Left kidney (tissue), 8 donors: ENCODE data around the gene ATP1A4. TPM values are rescaled to one million over a fixed set of nuclear protein-coding genes. Genes with fewer than 3 reads are reported as not detected.
"Not testable (repeated sequence)": the region's sequence is repeated elsewhere in the genome, so short reads cannot be mapped to it uniquely, and the experiment has no call there.

Experiments used
- DNase-seq: peaks from one replicate; pipeline ENCODE4 v3.0.0-alpha.2; 2013
- long read RNA-seq, 8 donors: transcript quantifications; one replicate each; lab custom pipeline, GENCODE V29; 2026
- polyA plus RNA-seq: library from polyadenylated mRNA; unstranded; fragments of 120-200 nt; gene quantifications from one replicate; pipeline ENCODE4 v1.2.1, GENCODE V29; 2013; ENCODE audit not compliant: insufficient read length

The ATP1A4 gene
- polyA plus RNA-seq: 0.15 TPM
- long read RNA-seq, donor 1: 0 reads
- long read RNA-seq, donor 2: 0 reads
- long read RNA-seq, donor 3: 0 reads
- long read RNA-seq, donor 4: 0 reads
- long read RNA-seq, donor 5: 0 reads
- long read RNA-seq, donor 6: 0 reads
- long read RNA-seq, donor 7: 0 reads
- long read RNA-seq, donor 8: 0 reads

DNA sequence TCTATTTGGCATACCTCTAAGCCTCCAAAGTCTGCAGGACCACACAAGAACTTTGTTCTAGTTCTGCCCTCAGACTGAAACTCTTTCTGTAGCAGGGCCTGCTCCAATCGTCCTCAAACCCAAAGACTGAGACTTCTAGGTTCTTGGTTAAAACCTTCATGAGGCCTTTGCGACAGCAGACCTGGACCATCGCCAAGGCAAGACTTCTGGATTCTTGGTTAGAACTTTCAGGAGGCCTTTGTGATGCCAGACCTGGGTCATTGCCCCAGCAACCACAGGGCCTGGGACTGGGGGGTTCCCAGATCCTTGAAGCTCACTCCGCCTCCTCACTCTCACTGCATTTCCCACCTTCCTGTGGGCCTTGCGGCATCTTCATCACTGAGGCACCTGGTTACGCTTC, at the start of gene ATP1A4:
ATP1A4 (plus strand) TSS at position 301 of the 400 bp plus-strand sequence. CDS start 438 bp downstream, outside the sequence.
- no peak for DNase-seq

- DNase-seq: no peak
These were observed 49.5 kb upstream of the ATP1A4 start for GRCh38 chr1:160101717-160102522.

DNA sequence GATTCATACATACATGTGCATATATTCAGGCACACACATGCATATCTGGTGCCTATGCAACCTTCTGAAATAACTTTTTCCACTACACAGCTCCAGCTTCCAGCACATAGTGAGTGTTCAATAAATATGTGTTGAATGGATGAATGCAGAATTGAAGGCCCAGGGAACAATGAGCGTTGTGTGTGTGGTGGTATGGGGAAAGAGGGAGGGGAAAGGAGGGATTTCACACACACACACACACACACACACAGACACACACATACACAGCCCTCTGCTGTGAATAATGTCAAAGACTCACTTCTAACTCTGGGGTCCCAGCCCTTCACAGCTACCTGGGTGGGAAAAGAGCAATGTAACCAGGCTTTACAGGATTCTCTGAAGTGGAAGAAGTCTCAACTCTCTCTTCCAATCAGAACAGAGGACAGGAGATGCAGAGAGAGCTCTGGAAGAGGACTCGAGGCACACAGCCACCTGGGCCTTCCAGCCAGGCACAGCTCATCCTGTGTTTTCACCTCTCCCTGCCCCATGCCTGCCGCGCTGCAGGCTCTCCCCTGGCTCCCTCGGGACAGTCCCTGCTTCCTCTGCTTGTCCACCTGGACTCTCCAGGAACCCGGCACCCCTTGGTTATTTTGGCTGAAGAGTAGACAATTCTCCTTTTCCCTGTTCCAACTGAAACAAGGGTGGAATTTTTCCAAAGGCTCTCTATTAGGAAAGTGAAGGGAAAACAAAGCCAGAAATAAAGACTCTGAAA, 47.6 kb upstream of the ATP1A4 start:
- no peak for DNase-seq

GRCh38 chr1:160104486-160104885, 46.9 kb upstream of the ATP1A4 start:
- no peak for DNase-seq

DNA sequence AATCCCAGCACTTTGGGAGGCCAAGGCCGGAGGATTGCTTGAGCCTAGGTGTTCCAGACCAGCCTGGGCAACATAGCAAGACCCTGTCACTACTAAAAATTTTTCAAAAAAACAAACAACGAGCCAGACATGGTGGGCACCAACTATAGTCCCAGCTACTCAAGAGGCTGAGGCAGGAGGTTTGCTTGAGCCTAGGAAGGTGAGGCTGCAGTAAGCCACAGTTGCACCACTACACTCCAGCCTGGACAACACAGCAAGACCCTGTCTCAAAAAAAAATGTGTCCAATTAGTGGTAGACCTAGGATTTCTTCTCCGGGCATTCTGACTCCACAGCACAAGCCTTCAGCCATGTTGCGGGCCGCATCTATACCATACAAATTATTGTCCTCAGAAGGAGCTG, 46.2 kb upstream of the ATP1A4 start:
- no peak for DNase-seq

DNA sequence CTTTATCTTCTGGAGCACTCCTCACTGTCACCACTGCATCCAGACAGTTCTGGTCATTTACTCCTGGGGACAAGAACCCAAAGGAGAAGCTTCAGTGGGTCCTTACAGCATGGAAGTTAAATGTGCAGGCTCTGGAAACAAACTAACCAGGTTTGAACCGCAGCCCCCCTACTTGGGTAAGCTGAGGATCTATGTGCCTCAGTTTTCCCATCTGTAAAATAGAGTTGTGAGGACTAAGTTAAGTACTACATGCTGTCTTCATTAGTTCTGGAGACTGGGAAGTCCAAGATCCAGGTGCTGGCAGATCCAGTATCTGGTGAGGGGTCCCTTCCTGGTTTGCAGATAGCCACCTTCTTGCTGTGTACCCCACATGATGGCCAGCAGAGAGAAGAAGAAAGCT, 43.9 kb upstream of the ATP1A4 start:
- no peak for DNase-seq

DNA sequence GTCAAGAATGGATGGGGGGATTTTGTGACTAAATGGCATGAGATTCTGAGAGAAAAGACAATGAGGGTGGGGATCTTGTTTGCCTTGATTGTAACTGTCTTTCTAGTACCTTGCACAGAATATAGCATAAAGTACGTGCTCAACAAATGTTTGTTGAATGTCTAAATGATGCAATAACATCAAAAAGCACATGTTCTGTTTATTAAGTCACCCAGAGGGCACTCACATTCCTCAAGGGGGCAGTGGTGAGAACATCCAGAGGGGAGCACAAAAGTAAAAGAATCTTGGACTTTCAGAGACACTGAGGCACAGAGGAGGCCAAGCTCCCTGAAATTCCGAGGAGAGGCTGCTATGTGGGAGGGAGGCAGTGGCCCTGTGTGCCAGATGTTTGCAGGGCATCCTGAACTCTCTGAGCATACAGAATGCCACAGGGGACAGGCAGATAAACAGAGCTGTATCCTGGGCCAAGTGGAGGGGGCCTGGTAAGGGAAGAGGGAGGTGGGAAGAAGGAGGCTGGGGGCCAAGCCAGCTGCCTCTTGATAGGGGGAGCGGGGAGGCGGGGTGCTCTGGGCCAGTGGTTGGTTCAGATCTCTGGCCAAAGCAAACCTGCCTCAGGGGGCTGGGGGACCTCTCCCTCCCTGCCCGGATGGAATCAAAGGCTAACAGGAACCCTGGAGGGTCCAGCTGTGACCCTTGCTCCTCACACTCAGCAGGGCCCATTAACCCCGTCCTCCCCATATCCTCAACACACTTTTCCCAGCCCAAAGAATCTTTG, 42.3 kb upstream of the ATP1A4 start:
- DNase-seq: no peak

- DNase-seq: no peak
These were observed 41.7 kb upstream of the ATP1A4 start for GRCh38 chr1:160109686-160110085.

DNA sequence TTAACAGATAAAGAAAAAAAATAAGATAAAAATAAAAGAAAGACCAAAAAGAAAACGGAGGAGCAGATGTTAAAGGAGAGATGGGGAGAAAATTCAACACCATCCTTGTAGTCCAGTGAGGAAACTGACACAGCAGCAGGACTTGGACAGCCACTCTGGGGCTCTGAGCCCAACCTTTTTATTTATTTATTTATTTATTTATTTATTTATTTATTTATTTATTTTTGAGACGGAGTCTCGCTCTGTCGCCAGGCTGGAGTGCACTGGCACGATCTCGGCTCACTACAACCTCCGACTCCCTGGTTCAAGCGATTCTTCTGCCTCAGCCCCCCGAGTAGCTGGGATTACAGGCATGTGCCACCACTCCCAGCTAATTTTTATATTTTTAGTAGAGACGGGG, 39.9 kb upstream of the ATP1A4 start:
- not testable (repeated sequence) for DNase-seq

DNA sequence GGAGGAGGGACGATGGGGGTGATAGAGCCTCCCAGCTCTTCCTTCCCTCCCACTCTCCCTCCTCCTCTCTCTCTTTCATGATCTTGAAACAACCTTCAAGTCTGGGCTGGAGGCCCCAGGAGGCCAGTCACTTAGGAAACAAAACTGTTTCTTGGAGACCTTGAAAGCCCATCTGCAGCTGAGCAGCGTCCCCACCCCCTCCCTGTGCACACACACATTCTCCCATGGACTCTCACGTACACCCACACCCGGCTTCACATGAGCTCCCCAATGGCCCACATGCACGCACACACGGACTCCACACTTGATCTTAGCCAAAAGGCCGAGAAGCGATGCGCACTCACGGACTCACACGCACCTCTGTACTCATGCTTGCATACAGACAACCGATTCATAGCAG, 39.0 kb upstream of the ATP1A4 start:
- DNase-seq: no peak

DNA sequence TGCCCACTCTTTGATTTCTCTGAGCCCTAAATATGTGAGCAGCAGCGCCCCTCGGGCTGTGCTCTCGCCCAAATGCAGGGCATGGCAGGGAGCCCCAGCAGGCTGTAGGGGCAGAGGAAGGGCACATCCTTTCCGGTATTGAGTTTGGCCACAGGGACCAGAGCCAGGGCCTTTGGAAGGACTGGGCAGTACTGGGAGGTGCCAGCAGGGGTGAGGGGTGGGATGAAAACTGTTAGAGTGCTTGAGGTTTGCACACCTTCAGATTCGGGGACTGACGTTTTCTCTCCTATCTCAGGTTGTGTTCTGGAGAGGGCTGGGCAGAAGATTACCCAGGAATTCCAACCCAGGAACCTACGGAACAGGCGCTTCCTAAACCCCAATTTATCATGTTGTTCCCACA, 38.0 kb upstream of the ATP1A4 start:
- DNase-seq: no peak

- no peak for DNase-seq
These were observed 37.3 kb upstream of the ATP1A4 start for GRCh38 chr1:160114085-160114484.

- no peak for DNase-seq
These were observed 35.7 kb upstream of the ATP1A4 start, which contains the start of gene ATP1A2 for GRCh38 chr1:160115545-160116282. TSS of gene ATP1A2 (plus strand) at chr1:160115759. CDS start at chr1:160115862, 103 bp downstream.

DNA sequence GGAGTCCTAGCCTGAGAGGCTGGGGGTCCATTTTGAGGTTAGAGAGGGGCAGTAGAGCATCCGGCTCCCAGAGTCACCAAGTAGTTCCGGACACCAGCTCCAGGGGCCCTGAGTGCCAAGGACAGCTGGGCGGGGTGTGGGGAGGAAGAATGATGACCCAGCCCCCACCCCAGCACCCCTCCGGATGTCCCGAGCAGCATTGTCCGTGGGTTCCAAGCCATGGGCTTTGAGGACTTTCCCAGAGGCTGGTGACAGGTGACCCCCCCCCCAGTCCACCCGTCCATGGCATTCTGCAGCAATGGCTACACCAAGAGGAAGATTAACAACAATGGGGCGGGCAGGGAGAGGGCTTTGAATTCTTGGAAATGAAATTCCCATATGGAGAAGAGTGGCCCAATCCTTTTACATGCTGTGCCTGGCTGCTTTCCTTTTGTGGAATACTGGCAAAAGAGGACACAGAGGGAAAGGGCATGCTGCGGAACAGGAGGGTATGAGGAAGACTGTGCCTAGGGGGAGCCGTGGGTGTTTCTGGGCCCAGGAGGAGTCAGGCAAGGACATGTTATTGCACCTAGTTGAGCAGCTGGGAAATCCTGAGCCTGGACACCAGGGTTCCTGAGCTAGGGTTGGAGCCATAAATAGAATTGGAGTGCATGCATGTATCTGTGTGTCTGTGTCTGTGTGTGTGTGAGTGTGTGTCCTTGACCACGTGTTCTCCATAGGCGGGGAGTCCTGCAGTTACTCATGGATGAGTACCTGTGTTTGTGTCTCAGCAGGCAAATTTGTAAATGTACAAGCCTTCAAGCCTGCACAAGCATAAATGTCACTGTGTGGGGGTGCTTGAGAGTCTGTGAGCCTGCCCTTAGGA, 34.9 kb upstream of the ATP1A4 start:
- no peak for DNase-seq

DNA sequence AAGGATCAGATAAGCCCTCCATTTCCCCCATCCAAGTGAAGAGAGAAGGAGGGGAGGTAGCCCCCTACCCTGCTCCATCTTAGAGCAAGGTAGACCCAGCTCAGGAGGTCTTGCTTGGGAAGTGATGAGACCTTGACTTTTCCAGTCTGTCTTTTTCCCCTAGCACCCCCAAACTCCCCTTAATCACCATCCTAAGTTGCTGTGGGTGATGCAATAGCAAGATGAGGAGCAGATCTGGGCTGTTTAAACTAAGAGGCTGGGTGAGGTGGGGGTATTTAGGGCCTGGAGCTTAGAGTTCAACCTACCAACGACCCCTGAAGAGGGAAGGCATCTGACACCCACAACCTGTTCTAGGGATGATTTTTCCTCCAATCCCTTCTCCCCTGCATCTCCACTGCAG, 34.1 kb upstream of the ATP1A4 start:
- no peak for DNase-seq

- DNase-seq: no peak
These were observed 33.7 kb upstream of the ATP1A4 start for GRCh38 chr1:160117709-160118183.

GRCh38 chr1:160118928-160119327, 32.5 kb upstream of the ATP1A4 start:
- DNase-seq: no peak

DNA sequence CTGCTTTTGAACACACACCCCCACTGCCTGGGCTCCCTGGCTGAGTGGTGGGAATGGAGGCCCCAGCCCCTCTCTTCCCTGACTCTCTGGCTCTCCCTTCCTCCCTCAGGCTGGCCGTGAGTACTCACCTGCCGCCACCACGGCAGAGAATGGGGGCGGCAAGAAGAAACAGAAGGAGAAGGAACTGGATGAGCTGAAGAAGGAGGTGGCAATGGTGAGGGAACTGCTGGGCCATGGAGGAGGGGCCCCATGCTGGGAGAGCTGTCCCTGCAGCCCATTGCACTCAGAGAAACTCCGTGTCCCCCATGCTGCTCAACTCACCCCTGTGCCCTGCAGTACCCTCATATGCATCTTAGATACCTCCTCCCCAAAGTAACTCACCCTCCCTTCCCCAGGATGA, 30.6 kb upstream of the ATP1A4 start:
- DNase-seq: no peak

DNA sequence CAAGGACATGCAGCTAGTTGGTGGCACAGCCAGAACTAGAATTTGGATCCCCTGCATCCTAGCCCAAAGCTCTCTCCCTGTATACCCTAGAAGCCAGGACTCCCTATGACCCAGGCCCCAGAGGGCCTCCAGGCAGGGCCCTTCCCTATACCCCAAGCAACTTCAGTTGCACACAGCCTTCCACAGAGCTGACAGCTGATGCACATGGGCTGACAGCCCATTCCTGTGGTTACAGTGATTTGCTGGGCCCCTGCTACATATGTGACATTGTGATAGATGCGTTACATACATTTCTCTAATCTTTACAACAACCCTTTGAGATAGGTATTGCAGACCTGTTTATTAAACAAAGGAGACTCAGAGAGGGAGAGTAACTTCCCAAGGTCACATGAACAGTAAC, 30.0 kb upstream of the ATP1A4 start:
- no peak for DNase-seq

DNA sequence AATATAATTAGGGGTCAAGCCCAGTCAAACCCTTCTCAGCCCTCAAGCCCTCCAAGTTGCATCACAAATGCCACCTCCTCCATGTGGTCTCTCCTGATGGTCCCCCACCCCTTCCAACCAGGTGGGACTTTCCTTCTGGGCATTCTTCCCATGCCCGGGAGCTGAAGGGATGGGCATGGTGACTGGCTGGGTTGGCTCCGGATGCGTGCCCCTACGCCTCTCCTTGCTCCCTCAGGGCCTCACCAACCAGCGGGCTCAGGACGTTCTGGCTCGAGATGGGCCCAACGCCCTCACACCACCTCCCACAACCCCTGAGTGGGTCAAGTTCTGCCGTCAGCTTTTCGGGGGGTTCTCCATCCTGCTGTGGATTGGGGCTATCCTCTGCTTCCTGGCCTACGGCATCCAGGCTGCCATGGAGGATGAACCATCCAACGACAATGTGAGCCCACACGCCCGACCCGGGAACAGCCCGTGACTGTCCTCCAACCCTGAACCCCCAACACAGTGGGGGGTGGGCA, 28.4 kb upstream of the ATP1A4 start:
- no peak for DNase-seq
